ENCODE results near the gene EHHADH. TPM values are rescaled to one million over a fixed set of nuclear protein-coding genes. Genes with fewer than 3 reads are reported as not detected.

The EHHADH gene
- total and polyA plus RNA-seq, 2 of the 13 experiments (the other 11 are each of a cell fraction or from before 2014, with no cell fraction given): 14.5 to 38.9 TPM

DNA sequence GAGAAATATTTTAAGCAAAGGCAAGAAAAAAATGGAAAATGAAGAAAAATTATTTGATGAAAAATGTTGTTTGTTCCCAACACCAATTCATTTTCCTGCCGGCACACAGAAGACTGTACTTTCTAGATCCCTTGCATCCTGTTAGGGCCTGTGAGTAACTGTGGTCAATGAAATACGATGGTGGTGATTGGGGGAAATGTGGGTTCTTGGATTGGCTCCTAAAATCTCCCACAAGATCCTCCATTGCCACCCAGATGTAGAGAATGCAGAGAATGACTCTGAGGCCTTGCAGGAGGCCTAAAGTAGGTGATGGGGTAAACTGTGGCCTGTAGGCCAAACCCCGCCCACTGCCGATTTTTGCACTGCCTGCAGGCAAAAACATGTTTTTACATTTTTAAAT, 54.6 kb downstream of the EHHADH start (continued):
- TF ChIP-seq, protein P1, sequence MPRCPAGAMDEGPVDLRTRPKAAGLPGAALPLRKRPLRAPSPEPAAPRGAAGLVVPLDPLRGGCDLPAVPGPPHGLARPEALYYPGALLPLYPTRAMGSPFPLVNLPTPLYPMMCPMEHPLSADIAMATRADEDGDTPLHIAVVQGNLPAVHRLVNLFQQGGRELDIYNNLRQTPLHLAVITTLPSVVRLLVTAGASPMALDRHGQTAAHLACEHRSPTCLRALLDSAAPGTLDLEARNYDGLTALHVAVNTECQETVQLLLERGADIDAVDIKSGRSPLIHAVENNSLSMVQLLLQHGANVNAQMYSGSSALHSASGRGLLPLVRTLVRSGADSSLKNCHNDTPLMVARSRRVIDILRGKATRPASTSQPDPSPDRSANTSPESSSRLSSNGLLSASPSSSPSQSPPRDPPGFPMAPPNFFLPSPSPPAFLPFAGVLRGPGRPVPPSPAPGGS (CRISPR knock-in tag; IDR thresholded peaks at IDR 0.05): no peak
- TF ChIP-seq KDM1A (CRISPR knock-in tag; IDR thresholded peaks at IDR 0.05) (no peak), CREM (IDR thresholded peaks at IDR 0.05) (no peak), CREM (CRISPR knock-in tag; IDR thresholded peaks at IDR 0.05) (no peak), AGO2 (optimal IDR thresholded peaks at IDR 0.05; ENCODE audit: low read depth, low read length) (no peak), MTA3 (CRISPR knock-in tag; IDR thresholded peaks at IDR 0.05) (no peak), TGIF2 (CRISPR knock-in tag; IDR thresholded peaks at IDR 0.05) (no peak), PCBP1 (IDR thresholded peaks at IDR 0.05; ENCODE audit: borderline replicate concordance, low read depth, low read length) (no peak), IRF2 (CRISPR knock-in tag; IDR thresholded peaks at IDR 0.05) (no peak), ETV5 (CRISPR knock-in tag; IDR thresholded peaks at IDR 0.05; ENCODE audit: borderline replicate concordance) (no peak)
- TF ChIP-seq, protein P2, sequence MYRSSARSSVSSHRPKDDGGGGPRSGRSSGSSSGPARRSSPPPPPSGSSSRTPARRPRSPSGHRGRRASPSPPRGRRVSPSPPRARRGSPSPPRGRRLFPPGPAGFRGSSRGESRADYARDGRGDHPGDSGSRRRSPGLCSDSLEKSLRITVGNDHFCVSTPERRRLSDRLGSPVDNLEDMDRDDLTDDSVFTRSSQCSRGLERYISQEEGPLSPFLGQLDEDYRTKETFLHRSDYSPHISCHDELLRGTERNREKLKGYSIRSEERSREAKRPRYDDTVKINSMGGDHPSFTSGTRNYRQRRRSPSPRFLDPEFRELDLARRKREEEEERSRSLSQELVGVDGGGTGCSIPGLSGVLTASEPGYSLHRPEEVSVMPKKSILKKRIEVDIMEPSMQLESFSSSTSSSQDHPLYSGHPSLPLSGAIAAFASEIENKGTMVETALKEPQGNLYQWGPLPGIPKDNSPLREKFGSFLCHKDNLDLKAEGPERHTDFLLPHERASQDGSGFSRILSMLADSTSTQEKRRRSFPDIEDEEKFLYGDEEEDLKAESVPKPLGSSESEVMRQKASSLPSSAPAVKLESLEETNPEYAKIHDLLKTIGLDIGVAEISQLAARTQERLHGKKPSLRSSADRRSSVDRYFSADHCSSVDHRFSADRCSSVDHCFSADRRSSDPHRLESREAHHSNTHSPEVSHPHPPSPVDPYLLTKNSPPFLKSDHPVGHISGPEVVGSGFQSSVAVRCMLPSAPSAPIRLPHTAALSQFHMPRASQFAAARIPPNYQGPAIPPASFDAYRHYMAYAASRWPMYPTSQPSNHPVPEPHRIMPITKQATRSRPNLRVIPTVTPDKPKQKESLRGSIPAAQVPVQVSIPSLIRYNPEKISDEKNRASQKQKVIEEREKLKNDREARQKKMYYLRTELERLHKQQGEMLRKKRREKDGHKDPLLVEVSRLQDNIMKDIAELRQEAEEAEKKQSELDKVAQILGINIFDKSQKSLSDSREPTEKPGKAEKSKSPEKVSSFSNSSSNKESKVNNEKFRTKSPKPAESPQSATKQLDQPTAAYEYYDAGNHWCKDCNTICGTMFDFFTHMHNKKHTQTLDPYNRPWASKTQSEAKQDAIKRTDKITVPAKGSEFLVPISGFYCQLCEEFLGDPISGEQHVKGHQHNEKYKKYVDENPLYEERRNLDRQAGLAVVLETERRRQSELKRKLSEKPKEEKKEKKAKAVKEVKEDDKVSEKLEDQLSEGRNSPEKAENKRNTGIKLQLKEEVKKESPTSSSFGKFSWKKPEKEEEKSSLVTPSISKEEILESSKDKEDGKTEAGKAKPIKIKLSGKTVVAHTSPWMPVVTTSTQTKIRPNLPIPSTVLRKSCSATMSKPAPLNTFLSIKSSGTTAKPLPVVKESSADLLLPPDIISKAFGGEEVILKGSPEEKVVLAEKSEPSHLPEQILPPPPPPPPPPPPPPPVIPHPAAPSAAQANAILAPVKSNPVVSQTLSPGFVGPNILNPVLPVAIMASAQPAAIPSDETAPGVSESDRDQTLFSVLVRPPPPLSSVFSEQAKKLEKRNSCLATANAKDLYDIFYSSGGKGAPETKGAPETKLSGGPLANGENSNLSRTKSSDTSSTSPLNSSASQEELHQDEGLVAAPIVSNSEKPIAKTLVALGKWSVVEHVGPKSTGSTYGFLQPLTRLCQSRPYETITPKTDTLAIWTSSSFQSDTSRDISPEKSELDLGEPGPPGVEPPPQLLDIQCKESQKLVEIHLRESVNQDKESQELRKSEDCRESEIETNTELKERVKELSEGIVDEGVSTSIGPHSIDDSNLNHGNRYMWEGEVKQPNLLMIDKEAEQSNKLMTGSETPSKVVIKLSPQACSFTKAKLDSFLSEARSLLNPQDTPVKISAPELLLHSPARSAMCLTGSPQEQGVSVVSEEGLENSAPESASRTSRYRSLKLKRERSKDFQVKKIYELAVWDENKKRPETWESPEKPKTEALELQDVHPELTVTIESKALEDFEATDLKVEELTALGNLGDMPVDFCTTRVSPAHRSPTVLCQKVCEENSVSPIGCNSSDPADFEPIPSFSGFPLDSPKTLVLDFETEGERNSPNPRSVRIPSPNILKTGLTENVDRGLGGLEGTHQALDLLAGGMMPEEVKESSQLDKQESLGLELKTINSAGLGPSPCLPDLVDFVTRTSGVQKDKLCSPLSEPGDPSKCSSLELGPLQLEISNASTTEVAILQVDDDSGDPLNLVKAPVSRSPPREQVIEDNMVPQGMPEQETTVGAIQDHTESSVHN (CRISPR knock-in tag; IDR thresholded peaks at IDR 0.05): no peak
- TF ChIP-seq, protein P3, sequence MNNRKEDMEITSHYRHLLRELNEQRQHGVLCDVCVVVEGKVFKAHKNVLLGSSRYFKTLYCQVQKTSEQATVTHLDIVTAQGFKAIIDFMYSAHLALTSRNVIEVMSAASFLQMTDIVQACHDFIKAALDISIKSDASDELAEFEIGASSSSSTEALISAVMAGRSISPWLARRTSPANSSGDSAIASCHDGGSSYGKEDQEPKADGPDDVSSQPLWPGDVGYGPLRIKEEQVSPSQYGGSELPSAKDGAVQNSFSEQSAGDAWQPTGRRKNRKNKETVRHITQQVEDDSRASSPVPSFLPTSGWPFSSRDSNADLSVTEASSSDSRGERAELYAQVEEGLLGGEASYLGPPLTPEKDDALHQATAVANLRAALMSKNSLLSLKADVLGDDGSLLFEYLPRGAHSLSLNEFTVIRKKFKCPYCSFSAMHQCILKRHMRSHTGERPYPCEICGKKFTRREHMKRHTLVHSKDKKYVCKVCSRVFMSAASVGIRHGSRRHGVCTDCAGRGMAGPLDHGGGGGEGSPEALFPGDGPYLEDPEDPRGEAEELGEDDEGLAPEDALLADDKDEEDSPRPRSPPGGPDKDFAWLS (CRISPR knock-in tag; IDR thresholded peaks at IDR 0.05; ENCODE audit: borderline replicate concordance): no peak
- TF ChIP-seq, protein P4, sequence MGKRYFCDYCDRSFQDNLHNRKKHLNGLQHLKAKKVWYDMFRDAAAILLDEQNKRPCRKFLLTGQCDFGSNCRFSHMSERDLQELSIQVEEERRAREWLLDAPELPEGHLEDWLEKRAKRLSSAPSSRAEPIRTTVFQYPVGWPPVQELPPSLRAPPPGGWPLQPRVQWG (CRISPR knock-in tag; IDR thresholded peaks at IDR 0.05; ENCODE audit: borderline replicate concordance, low read depth): no peak
